Upper lobe of left lung (tissue), 6 donors: ENCODE results near the gene UPK1A. TPM values are rescaled to one million over a fixed set of nuclear protein-coding genes. Genes with fewer than 3 reads are reported as not detected.
A peak's percentile ranks its signal among the peaks of the same experiment; 100 is the strongest.
"Not testable (repeated sequence)": the region's sequence is repeated elsewhere in the genome, so short reads cannot be mapped to it uniquely, and the experiment has no call there.

Experiments used
- ATAC-seq, 2 donors: fragments of 200-7000 bp; cut with Tn5 transposase; one replicate each; pipeline ENCODE4 v1.9.1; 2022; ENCODE audit warnings: mild to moderate bottlenecking in 2 of 2, moderate library complexity in 2 of 2; ENCODE audit not compliant: low FRiP score in 2 of 2
- DNase-seq, 2 donors: peaks; one replicate each; pipeline ENCODE4 v3.0.0-alpha.2; 2019 to 2020
- H3K27ac ChIP-seq, 4 donors: fragments of 200-600 bp; sonication (generic); one replicate each; pipeline ENCODE4 v1.5.1; 2016 to 2019
- H3K27me3 ChIP-seq, 4 donors: fragments of 200-600 bp; sonication (generic); one replicate each; pipeline ENCODE4 v1.5.1; 2017 to 2019
- H3K36me3 ChIP-seq, 4 donors: fragments of 200-600 bp; sonication (generic); one replicate each; pipeline ENCODE4 v1.5.1; 2016 to 2019
- H3K4me1 ChIP-seq, 4 donors: fragments of 200-600 bp; sonication (generic); one replicate each; pipeline ENCODE4 v1.5.1; 2018 to 2019
- H3K4me3 ChIP-seq, 4 donors: fragments of 200-600 bp; sonication (generic); one replicate each; pipeline ENCODE4 v1.5.1; 2017 to 2019; ENCODE audit warnings: mild to moderate bottlenecking in 2 of 4, moderate library complexity in 1 of 4
- H3K9me3 ChIP-seq, 4 donors: fragments of 200-600 bp; sonication (generic); one replicate each; pipeline ENCODE4 v1.5.1; 2018 to 2019
- CTCF ChIP-seq, 6 experiments: fragments of 450-650 bp in 4 of 6; fragments of 200-600 bp in 2 of 6; sonication (generic) in 2 of 6; IDR thresholded peaks; one replicate each; pipeline ENCODE4 v1.5.1; 2016 to 2019; ENCODE audit warnings: antibody characterized with exemption in 6 of 6
- EP300 ChIP-seq, 4 donors: sonication (generic); formaldehyde crosslinking; IDR thresholded peaks; one replicate each; pipeline ENCODE4 v1.5.1; 2017; ENCODE audit warnings: antibody characterized with exemption in 4 of 4, control low read depth in 2 of 4
- POLR2A ChIP-seq, 4 donors: fragments of 450-650 bp; IDR thresholded peaks; one replicate each; pipeline ENCODE4 v1.5.1; 2016 to 2017; ENCODE audit warnings: antibody characterized with exemption in 4 of 4, mild to moderate bottlenecking in 2 of 4
- POLR2AphosphoS5 ChIP-seq, 2 donors: sonication (generic); formaldehyde crosslinking; IDR thresholded peaks; one replicate each; pipeline ENCODE4 v1.5.1; 2017; ENCODE audit warnings: antibody characterized with exemption in 2 of 2
- WGBS, 2 donors: methylation state at CpG; one replicate each; pipeline ENCODE4 v1.1.5; 2017 to 2018; 5-methylcytosine and 5-hydroxymethylcytosine counted together
- total RNA-seq, 6 donors: library from RNA; depleted of rRNA in 4 of 6; stranded (reverse); fragments of >200 nt in 4 of 6; gene quantifications; one replicate each; pipeline versions ENCODE4 v1.1.0 to v1.2.1, GENCODE V29; 2016 to 2021
- donor health status: DM: no; HTN: no; CAD: no; lungs with moderate emphysema.
- donor health status: DM: no; HTN: yes; CAD: no; lungs with severe emphysema.

UPK1A gene
- total RNA-seq, 6 donors from 2014 or later: not detected

DNA sequence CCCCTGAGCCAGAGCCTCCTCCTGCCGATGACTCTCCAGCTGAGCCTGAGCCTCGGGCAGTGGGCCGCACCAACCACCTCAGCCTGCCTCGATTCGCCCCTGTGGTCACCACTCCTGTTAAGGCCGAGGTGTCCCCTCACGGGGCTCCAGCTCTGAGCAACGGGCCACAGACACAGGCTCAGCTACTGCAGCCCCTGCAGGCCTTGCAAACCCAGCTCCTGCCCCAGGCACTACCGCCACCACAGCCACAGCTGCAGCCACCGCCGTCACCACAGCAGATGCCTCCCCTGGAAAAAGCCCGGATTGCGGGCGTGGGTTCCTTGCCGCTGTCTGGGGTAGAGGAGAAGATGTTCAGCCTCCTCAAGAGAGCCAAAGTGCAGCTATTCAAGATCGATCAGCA lies 55.1 kb downstream of the UPK1A start:
- ATAC-seq: no peak
- no peak overlapping the region for H3K27ac ChIP-seq
- H3K27me3 ChIP-seq: no peaks in the 10 kb centered on the region
- H3K36me3 ChIP-seq: peaks cover 41 to 67% (median 61%) of the 10 kb centered on the region in 4 donors
- TF ChIP-seq EP300 (IDR thresholded peaks at IDR 0.05): no peak
- peak in 1 of 2 donors; percentile 74 for DNase-seq
- no peak overlapping the region for H3K4me3 ChIP-seq
- no peaks in the 10 kb centered on the region for H3K9me3 ChIP-seq
- peaks cover 6 to 31% (median 16%) of the 10 kb centered on the region in 4 donors for H3K4me1 ChIP-seq
- 87 to 99% methylated on average over 11 to 16 of the region's 16 CpGs for WGBS, 2 donors

DNA sequence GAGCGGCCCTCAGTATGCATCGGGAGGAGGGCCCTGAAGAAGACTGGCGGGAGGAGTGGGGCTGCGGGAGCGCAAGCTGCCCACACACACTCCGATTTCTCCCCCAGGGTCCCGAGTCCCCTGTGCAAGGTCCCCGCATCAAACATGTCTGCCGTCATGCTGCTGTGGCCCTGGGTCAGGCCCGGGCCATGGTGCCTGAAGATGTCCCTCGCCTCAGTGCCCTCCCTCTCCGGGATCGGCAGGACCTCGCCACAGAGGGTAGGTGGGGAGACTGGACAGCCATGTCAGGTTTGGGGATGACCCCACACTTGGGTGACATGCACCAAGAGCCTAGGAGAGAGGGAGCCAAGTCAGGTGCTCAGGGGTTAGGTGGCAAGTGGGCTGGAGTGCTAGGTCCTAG lies 56.1 kb downstream of the UPK1A start:
- Histone ChIP-seq H3K27ac (no peak overlapping the region), H3K36me3 (peaks cover 49 to 78% (median 70%) of the 10 kb centered on the region in 4 donors), H3K9me3 (no peaks in the 10 kb centered on the region), H3K4me3 (no peak overlapping the region), H3K27me3 (no peaks in the 10 kb centered on the region), H3K4me1 (peaks cover 6 to 26% (median 14%) of the 10 kb centered on the region in 4 donors)
- 92 to 94% methylated on average over 12 to 14 of the region's 14 CpGs for WGBS, 2 donors
- DNase-seq (no peak), ATAC-seq (no peak)
- no peak for TF ChIP-seq POLR2A (IDR thresholded peaks at IDR 0.05)
- TF ChIP-seq POLR2AphosphoS5 (IDR thresholded peaks at IDR 0.05): no peak
- no peak for TF ChIP-seq EP300 (IDR thresholded peaks at IDR 0.05)
- TF ChIP-seq CTCF (IDR thresholded peaks at IDR 0.05): no peak

- no peak overlapping the region for H3K27ac ChIP-seq
- H3K27me3 ChIP-seq: no peaks in the 10 kb centered on the region
- H3K36me3 ChIP-seq: peaks cover 54 to 83% (median 74%) of the 10 kb centered on the region in 4 donors
- DNase-seq (no peak), ATAC-seq (no peak)
- no peak overlapping the region for H3K4me3 ChIP-seq
- 91 to 93% methylated on average over 15 to 16 of the region's 16 CpGs for WGBS, 2 donors
- peaks cover 6 to 26% (median 14%) of the 10 kb centered on the region in 4 donors for H3K4me1 ChIP-seq
- H3K9me3 ChIP-seq: no peaks in the 10 kb centered on the region
- TF ChIP-seq EP300 (IDR thresholded peaks at IDR 0.05) (no peak), CTCF (IDR thresholded peaks at IDR 0.05) (no peak), POLR2AphosphoS5 (IDR thresholded peaks at IDR 0.05) (no peak), POLR2A (IDR thresholded peaks at IDR 0.05) (no peak)
Measured at GRCh38 chr19:35722897-35723296, 56.6 kb downstream of the UPK1A start.

DNA sequence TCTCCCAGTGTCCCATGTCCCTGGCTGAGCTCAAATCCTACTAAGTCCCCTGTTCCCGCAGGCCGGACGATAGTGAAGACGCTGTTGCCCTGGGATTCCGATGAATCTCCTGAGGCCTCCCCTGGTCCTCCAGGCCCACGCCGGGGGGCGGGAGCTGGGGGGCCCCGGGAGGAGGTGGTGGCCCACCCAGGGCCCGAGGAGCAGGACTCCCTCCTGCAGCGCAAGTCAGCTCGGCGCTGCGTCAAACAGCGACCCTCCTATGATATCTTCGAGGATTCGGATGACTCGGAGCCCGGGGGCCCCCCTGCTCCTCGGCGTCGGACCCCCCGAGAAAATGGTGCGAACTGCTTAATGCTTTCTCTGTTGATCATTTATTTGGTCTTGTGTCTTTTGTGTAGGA lies 57.4 kb downstream of the UPK1A start:
- DNase-seq (no peak), ATAC-seq (no peak)
- Histone ChIP-seq H3K36me3 (peaks cover 59 to 90% (median 82%) of the 10 kb centered on the region in 4 donors), H3K9me3 (no peaks in the 10 kb centered on the region), H3K4me3 (no peak overlapping the region), H3K27ac (no peak overlapping the region), H3K27me3 (no peaks in the 10 kb centered on the region), H3K4me1 (peaks cover 6 to 22% (median 12%) of the 10 kb centered on the region in 4 donors)
- TF ChIP-seq CTCF (IDR thresholded peaks at IDR 0.05): no peak
- no peak for TF ChIP-seq POLR2AphosphoS5 (IDR thresholded peaks at IDR 0.05)
- TF ChIP-seq EP300 (IDR thresholded peaks at IDR 0.05): no peak
- no peak for TF ChIP-seq POLR2A (IDR thresholded peaks at IDR 0.05)
- 95 to 99% methylated on average over 23 to 24 of the region's 24 CpGs for WGBS, 2 donors

GRCh38 chr19:35724132-35724531 lies 57.8 kb downstream of the UPK1A start:
- not testable (repeated sequence) for H3K27ac ChIP-seq, H3K27me3 ChIP-seq, ATAC-seq, DNase-seq, H3K9me3 ChIP-seq, H3K4me3 ChIP-seq
- Histone ChIP-seq H3K4me1 (peaks cover 2 to 17% (median 7%) of the 10 kb centered on the region in 4 donors), H3K36me3 (peaks cover 64 to 95% (median 87%) of the 10 kb centered on the region in 4 donors)
- 95% methylated on average over 7 of the region's 7 CpGs for WGBS, 2 donors

DNA sequence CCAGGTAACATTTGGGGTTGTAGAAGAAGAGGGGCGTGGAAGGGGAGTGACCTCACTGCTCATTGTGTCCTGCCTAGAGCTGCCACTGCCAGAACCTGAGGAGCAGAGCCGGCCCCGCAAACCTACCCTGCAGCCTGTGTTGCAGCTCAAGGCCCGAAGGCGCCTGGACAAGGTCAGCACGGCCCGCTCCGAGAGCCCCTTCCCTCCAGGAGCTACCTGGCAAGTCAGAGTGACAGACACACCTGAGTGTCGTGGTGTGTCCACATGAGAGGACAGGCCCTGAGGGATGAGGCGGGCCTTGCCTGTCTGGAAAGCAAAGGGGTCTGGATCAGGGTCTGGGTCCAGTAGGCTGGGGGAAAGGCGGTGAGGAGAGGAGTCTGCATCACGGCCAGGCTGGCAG lies 58.2 kb downstream of the UPK1A start:
- TF ChIP-seq EP300 (IDR thresholded peaks at IDR 0.05) (no peak), CTCF (IDR thresholded peaks at IDR 0.05) (no peak)
- DNase-seq: no peak
- Histone ChIP-seq H3K36me3 (peaks cover 68 to 99% (median 91%) of the 10 kb centered on the region in 4 donors), H3K9me3 (no peaks in the 10 kb centered on the region), H3K4me3 (no peak overlapping the region), H3K27me3 (no peaks in the 10 kb centered on the region), H3K4me1 (peaks cover 0 to 13% (median 4%) of the 10 kb centered on the region in 4 donors), H3K27ac (no peak overlapping the region)
- no peak for ATAC-seq
- WGBS, 2 donors: 91 to 96% methylated on average over 5 to 12 of the region's 12 CpGs
